Esophagus muscularis mucosa (tissue), 3 donors: ENCODE measurements around the gene FMN1.

ENCODE experiments used
- POLR2AphosphoS5 ChIP-seq, 2 donors: sonication (generic); formaldehyde crosslinking; IDR thresholded peaks; one replicate each; pipeline ENCODE4 v1.6.1; 2017; ENCODE audit warnings: antibody characterized with exemption in 2 of 2
- TF ChIP-seq, protein P1 (sequence below), 3 experiments: fragments of 200-600 bp in 2 of 3; fragments of 450-650 bp in 1 of 3; sonication (generic) in 2 of 3; IDR thresholded peaks; one replicate each; pipeline ENCODE4 v1.5.1; 2017 to 2019; ENCODE audit warnings: antibody characterized with exemption in 3 of 3, mild to moderate bottlenecking in 2 of 3, moderate library complexity in 1 of 3

GRCh38 chr15:33057845-33058244, 136.7 kb downstream of the FMN1 start:
- TF ChIP-seq, protein P1, sequence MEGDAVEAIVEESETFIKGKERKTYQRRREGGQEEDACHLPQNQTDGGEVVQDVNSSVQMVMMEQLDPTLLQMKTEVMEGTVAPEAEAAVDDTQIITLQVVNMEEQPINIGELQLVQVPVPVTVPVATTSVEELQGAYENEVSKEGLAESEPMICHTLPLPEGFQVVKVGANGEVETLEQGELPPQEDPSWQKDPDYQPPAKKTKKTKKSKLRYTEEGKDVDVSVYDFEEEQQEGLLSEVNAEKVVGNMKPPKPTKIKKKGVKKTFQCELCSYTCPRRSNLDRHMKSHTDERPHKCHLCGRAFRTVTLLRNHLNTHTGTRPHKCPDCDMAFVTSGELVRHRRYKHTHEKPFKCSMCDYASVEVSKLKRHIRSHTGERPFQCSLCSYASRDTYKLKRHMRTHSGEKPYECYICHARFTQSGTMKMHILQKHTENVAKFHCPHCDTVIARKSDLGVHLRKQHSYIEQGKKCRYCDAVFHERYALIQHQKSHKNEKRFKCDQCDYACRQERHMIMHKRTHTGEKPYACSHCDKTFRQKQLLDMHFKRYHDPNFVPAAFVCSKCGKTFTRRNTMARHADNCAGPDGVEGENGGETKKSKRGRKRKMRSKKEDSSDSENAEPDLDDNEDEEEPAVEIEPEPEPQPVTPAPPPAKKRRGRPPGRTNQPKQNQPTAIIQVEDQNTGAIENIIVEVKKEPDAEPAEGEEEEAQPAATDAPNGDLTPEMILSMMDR (IDR thresholded peaks at IDR 0.05) = no peak
- no peak for TF ChIP-seq POLR2AphosphoS5 (IDR thresholded peaks at IDR 0.05)
